Keratinocyte (primary cell): ENCODE results near the gene NGLY1. TPM values are rescaled to one million over a fixed set of nuclear protein-coding genes. Genes with fewer than 3 reads are reported as not detected.

Source experiments
- DNase-seq: peaks from one replicate; pipeline ENCODE4 v3.0.0-alpha.2; 2011; ENCODE audit warnings: low read depth, missing footprints, low spot score
- FAIRE-seq: peaks from 2 replicates; lab custom pipeline; 2011; peaks lifted over from hg19 to GRCh38; lab: Jason Lieb, UNC
- H2AFZ ChIP-seq: 2 replicates; pipeline ENCODE4 v1.6.0; 2012; ENCODE audit warnings: low read length, control low read depth, inconsistent platforms; ENCODE audit not compliant: control insufficient read depth
- H3K27ac ChIP-seq: 2 replicates; pipeline ENCODE4 v1.5.1; 2011; ENCODE audit warnings: low read length; ENCODE audit not compliant: control insufficient read depth, insufficient read depth
- H3K27me3 ChIP-seq: 3 replicates; pipeline ENCODE4 v1.6.0; 2011; ENCODE audit warnings: low read length; ENCODE audit not compliant: control insufficient read depth, insufficient read depth; ENCODE audit errors: extremely low read depth
- H3K36me3 ChIP-seq, 2 experiments: 2 replicates in 1 of 2; 3 replicates in 1 of 2; pipeline ENCODE4 v1.5.1; 2011; ENCODE audit warnings: low read length in 2 of 2, mild to moderate bottlenecking in 1 of 2; ENCODE audit not compliant: control insufficient read depth in 2 of 2, insufficient read depth in 2 of 2; ENCODE audit errors: extremely low read depth in 1 of 2
- H3K4me1 ChIP-seq: 3 replicates; pipeline ENCODE4 v1.5.1; 2011; ENCODE audit warnings: low read length; ENCODE audit not compliant: control insufficient read depth, insufficient read depth; ENCODE audit errors: extremely low read depth
- H3K4me2 ChIP-seq: 3 replicates; pipeline ENCODE4 v1.6.0; 2011; ENCODE audit warnings: low read depth, low read length; ENCODE audit not compliant: control insufficient read depth, insufficient read depth; ENCODE audit errors: extremely low read depth
- H3K4me3 ChIP-seq, 3 experiments: fragments of 200-600 bp in 1 of 3; sonication (generic) in 1 of 3; 2 replicates in 2 of 3; 3 replicates in 1 of 3; pipeline ENCODE4 v1.5.1; 2011 to 2016; ENCODE audit warnings: low read length in 3 of 3, mild to moderate bottlenecking in 3 of 3, control low read depth in 2 of 3, inconsistent platforms in 1 of 3, low read depth in 1 of 3, mixed read lengths in 1 of 3, mixed run types in 1 of 3, moderate library complexity in 1 of 3; ENCODE audit not compliant: control insufficient read depth in 2 of 3, insufficient read depth in 2 of 3; ENCODE audit errors: extremely low read depth in 1 of 3
- H3K79me2 ChIP-seq: 2 replicates; pipeline ENCODE4 v1.6.0; 2012; ENCODE audit warnings: low read length; ENCODE audit not compliant: control insufficient read depth, insufficient read depth
- H3K9ac ChIP-seq: 3 replicates; pipeline ENCODE4 v1.6.0; 2011; ENCODE audit warnings: low read length; ENCODE audit not compliant: control insufficient read depth, insufficient read depth; ENCODE audit errors: extremely low read depth
- H3K9me1 ChIP-seq: 3 replicates; pipeline ENCODE4 v1.6.0; 2011; ENCODE audit warnings: low read length; ENCODE audit not compliant: control insufficient read depth, insufficient read depth; ENCODE audit errors: extremely low read depth
- H3K9me3 ChIP-seq: 2 replicates; pipeline ENCODE4 v1.5.1; 2012; ENCODE audit warnings: low read depth, low read length; ENCODE audit not compliant: control insufficient read depth
- H4K20me1 ChIP-seq: 3 replicates; pipeline ENCODE4 v1.6.0; 2011; ENCODE audit warnings: low read length; ENCODE audit not compliant: control insufficient read depth, insufficient read depth; ENCODE audit errors: extremely low read depth
- EZH2 ChIP-seq: IDR thresholded peaks from one replicate; pipeline ENCODE4 v1.6.1; 2012; ENCODE audit warnings: inconsistent platforms, mild to moderate bottlenecking, low read length, moderate library complexity
- dilution Hi-C: fragments of 300-500 bp; cut with MboI; formaldehyde crosslinking; loops from one replicate; pipeline ENCODE4 v1.7.0; 2020; ENCODE audit warnings: low sequenced_read_pairs; ENCODE audit not compliant: extremely low pct_ligation_motif_present
- polyA plus RNA-seq, 5 experiments: library from polyadenylated mRNA; depleted of rRNA in 3 of 5; stranded (reverse) in 3 of 5; stranded (forward) in 1 of 5; unstranded in 1 of 5; fragments of >200 nt; gene quantifications; 1 replicate in 1 of 5; 2 replicates in 3 of 5; 3 replicates in 1 of 5; pipeline versions ENCODE4 v1.2.1 to v1.2.3, GENCODE V29; 2011 to 2012; ENCODE audit warnings: missing spikeins in 2 of 5, low read depth in 1 of 5, low replicate concordance in 1 of 5
- TF ChIP-seq, protein P1 (sequence below), 3 experiments: IDR thresholded peaks in 1 of 3; conservative IDR thresholded peaks in 1 of 3; optimal IDR thresholded peaks in 1 of 3; 2 replicates in 2 of 3; 3 replicates in 1 of 3; pipeline versions ENCODE3 to v1.5.1; 2011; ENCODE audit warnings: low read length in 3 of 3, mild to moderate bottlenecking in 3 of 3, moderate library complexity in 2 of 3, control low read depth in 1 of 3, inconsistent platforms in 1 of 3; ENCODE audit not compliant: insufficient read depth in 2 of 3; ENCODE audit errors: extremely low read depth in 1 of 3

Gene NGLY1
- polyA plus RNA-seq, 1 donor (not counting 4 experiments of a cell fraction or from before 2014, with no cell fraction given), result 19.5 TPM

GRCh38 chr3:25780618-25781017 is 2.6 kb downstream of the NGLY1 start:
- no peaks in the 10 kb centered on the region for H3K9me3 ChIP-seq
- no peaks in the 10 kb centered on the region for H3K27me3 ChIP-seq
- H3K4me1 ChIP-seq, result peaks cover 9% of the 10 kb centered on the region
- H3K79me2 ChIP-seq, result peaks cover 31% of the 10 kb centered on the region
- H3K4me3 ChIP-seq, result no peak overlapping the region
- no peak overlapping the region for H3K27ac ChIP-seq
- dilution Hi-C loops, result no loop called here
- H3K9me1 ChIP-seq, result no peaks in the 10 kb centered on the region
- no peak overlapping the region for H3K9ac ChIP-seq
- no peak overlapping the region for H3K4me2 ChIP-seq
- TF ChIP-seq, protein P1, sequence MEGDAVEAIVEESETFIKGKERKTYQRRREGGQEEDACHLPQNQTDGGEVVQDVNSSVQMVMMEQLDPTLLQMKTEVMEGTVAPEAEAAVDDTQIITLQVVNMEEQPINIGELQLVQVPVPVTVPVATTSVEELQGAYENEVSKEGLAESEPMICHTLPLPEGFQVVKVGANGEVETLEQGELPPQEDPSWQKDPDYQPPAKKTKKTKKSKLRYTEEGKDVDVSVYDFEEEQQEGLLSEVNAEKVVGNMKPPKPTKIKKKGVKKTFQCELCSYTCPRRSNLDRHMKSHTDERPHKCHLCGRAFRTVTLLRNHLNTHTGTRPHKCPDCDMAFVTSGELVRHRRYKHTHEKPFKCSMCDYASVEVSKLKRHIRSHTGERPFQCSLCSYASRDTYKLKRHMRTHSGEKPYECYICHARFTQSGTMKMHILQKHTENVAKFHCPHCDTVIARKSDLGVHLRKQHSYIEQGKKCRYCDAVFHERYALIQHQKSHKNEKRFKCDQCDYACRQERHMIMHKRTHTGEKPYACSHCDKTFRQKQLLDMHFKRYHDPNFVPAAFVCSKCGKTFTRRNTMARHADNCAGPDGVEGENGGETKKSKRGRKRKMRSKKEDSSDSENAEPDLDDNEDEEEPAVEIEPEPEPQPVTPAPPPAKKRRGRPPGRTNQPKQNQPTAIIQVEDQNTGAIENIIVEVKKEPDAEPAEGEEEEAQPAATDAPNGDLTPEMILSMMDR (optimal IDR thresholded peaks at IDR 0.05 in 1 of 3, IDR thresholded peaks at IDR 0.05 in 1 of 3, conservative IDR thresholded peaks at IDR 0.05 in 1 of 3; ENCODE audit: extremely low read depth in 1 of 3, insufficient read depth in 2 of 3, low read length in 3 of 3), result no peak
- no peak for TF ChIP-seq EZH2
- no peak for DNase-seq
- no peak overlapping the region for H2AFZ ChIP-seq
- peaks cover 4 to 6% of the 10 kb centered on the region in 2 experiments for H3K36me3 ChIP-seq
- no peaks in the 10 kb centered on the region for H4K20me1 ChIP-seq
- no peak for FAIRE-seq

- no peaks in the 10 kb centered on the region for H3K9me3 ChIP-seq
- H3K9ac ChIP-seq, result no peak overlapping the region
- no peak overlapping the region for H3K27ac ChIP-seq
- no peak overlapping the region for H2AFZ ChIP-seq
- no peaks in the 10 kb centered on the region for H3K9me1 ChIP-seq
- H3K4me2 ChIP-seq, result no peak overlapping the region
- DNase-seq (no peak), FAIRE-seq (no peak)
- dilution Hi-C loops, result no loop called here
- no peaks in the 10 kb centered on the region for H3K27me3 ChIP-seq
- H3K36me3 ChIP-seq, result peaks cover 11 to 15% of the 10 kb centered on the region in 2 experiments
- no peaks in the 10 kb centered on the region for H3K4me1 ChIP-seq
- H3K79me2 ChIP-seq, result peaks cover 15% of the 10 kb centered on the region
- no peak for TF ChIP-seq EZH2
- TF ChIP-seq, protein P1 (optimal IDR thresholded peaks at IDR 0.05 in 1 of 3, IDR thresholded peaks at IDR 0.05 in 1 of 3, conservative IDR thresholded peaks at IDR 0.05 in 1 of 3; ENCODE audit: extremely low read depth in 1 of 3, insufficient read depth in 2 of 3, low read length in 3 of 3), result no peak
- H3K4me3 ChIP-seq, result no peak overlapping the region
- no peaks in the 10 kb centered on the region for H4K20me1 ChIP-seq
Measured at GRCh38 chr3:25775936-25776335, 7.3 kb downstream of the NGLY1 start.
